GM18873 (cell line): ENCODE measurements around the gene TNIP2.
A peak's percentile ranks its signal among the peaks of the same experiment; 100 is the strongest.
"Not testable (repeated sequence)": the region's sequence is repeated elsewhere in the genome, so short reads cannot be mapped to it uniquely, and the experiment has no call there.

Source experiments
- ATAC-seq: cut with Tn5 transposase; IDR thresholded peaks from one replicate; pipeline ENCODE4 v1.9.1; 2021; ENCODE audit warnings: mild to moderate bottlenecking, moderate library complexity, moderate number of reproducible peaks; ENCODE audit not compliant: unreplicated experiment, low FRiP score

TNIP2 gene

DNA sequence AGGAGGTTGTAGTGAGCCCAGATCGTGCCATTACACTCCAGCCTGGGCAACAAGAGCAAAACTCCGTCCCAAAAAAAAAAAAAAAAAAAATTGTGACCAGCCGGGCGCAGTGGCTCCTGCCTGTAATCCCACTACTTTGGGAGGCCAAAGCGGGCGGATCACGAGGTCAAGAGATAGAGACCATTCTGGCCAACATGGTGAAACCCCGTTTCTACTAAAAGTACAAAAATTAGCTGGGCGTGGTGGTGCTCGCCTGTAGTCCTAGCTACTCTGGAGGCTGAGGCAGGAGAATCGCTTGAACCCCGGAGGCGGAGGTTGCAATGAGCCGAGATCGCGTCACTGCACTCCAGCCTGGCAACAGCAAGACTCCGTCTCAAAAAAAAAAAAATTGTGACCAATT lies 29.3 kb downstream of the TNIP2 start:
- not testable (repeated sequence) for ATAC-seq

DNA sequence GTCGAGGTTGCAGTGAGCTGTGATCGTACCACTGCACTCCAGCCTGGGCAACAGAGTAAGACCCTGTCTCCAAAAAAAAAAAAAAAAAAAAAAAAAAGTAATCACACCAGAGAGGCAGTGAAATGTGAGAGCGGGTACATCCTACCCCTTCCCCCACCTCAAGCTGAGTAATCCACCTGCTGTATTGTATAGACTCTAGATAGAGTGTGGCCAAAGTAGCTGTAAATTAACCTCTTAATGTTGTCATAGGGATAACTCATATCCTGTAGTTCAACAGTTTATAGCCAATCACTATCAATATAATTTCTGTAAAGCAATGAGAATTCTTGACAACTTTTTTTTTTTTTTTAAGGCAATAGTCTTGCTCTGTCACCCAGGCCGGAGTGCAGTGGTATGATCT lies 30.8 kb downstream of the TNIP2 start:
- ATAC-seq: no peak

DNA sequence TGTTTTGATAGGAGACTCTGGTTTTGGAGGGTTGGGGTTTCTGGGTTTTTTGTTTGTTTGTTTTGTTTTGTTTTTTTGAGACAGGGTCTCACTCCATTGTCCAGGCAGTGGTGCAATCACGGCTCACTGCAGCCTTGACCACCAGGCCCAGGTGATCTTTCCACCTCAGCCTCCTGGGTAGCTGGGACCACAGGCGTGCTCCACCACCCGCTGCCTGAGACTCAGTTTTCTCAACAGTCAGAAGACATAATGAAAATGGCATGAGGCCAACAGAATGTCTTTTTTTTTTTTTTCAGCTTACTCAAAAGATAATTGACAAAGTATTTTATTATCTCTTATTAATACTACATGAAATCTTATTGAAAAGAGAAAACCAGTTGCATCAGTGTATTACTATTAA lies 32.4 kb downstream of the TNIP2 start:
- no peak for ATAC-seq

DNA sequence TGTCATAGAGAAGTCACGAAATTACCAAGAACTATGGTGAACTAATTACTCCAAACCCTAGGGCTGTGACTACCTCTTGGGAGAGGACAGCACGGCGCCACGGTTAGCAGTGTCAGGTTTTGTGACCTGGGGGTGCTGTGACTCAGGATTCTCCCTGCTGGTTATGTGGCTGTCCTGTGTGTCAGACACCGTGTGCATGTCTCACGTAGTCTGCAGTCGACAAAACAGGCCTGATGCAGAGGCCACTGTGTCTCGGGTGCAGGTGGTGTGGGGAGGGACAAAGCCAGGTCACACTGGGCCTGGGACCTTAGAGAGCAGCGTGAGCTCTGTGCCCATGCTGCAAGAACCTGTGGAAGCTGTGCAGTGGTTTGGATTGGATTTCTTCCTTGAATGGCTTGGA lies 34.1 kb downstream of the TNIP2 start:
- no peak for ATAC-seq

DNA sequence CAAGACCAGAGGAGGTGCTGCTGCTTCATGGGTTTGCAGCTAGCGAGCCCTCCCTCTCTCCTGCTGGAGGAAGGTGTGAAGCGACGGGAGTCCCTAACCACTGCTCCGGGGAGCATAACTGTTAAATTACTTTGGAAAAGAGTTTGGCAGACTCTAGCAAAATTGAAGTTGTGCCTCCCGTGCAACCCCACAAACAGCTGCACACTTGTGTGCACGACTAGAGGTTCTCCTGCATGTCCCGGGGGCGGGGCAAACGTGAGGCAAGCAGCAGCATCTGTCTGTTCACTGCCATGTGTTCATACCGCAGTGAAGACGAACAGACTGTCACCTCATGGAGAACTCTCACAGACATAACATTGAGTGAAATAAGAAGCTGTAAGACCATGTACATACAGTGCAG lies 34.5 kb downstream of the TNIP2 start:
- ATAC-seq: no peak

DNA sequence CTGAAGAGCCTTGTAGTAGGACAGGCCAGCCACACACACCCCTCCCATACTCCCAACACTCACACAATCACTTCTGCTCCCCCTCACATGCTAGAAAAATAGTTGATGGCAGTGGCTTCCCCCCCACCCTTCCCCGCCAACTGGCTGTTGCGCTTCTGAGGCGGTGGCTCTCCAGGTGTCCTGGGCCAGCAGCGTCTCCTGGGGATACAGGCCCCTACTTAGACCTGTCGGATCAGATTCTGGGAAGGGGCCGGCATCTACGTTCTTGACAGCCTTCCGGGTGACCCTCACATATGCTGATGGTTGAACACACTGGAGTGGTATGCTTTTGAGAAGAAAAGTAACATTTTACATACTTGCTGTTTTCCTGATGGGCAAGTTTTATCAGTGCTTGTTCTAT lies 39.9 kb downstream of the TNIP2 start:
- no peak for ATAC-seq

DNA sequence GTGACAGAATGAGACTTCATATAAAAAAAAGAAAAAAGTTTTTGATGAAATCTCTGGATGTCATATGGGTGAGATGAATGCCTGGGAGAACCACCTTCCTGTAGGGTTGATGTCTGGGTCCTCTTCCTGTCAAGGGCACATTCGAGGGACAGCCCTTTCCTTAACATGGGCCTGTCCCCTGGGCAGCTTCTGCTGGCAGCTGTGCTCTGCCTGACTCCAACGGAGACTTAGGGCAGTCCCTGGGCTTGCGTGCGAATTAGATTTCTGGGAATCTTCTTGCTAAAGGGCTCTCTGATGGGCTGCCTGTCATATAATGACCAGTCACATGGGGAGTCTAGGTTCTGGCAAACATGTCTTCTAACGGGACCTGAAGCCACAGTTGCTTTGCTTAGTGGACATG lies 40.7 kb downstream of the TNIP2 start:
- ATAC-seq: no peak

DNA sequence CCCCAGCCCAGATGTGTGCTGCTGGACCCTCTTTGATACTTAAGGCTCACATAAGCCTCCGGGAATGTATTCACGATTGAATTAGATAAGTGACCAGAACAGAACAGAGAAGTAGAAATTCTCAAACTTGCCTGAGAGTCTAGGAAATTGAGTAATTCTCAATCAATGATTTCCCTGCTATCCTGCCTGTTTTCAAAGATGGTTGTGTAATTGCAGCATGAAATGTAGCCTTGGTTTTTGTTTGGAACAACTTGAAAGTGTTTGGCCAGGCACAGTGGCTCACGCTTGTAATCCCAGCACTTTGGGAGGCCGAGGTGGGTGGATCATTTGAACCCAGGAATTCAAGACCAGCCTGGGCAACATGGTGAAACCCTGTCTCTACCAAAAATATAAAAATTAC lies 41.2 kb downstream of the TNIP2 start:
- no peak for ATAC-seq

DNA sequence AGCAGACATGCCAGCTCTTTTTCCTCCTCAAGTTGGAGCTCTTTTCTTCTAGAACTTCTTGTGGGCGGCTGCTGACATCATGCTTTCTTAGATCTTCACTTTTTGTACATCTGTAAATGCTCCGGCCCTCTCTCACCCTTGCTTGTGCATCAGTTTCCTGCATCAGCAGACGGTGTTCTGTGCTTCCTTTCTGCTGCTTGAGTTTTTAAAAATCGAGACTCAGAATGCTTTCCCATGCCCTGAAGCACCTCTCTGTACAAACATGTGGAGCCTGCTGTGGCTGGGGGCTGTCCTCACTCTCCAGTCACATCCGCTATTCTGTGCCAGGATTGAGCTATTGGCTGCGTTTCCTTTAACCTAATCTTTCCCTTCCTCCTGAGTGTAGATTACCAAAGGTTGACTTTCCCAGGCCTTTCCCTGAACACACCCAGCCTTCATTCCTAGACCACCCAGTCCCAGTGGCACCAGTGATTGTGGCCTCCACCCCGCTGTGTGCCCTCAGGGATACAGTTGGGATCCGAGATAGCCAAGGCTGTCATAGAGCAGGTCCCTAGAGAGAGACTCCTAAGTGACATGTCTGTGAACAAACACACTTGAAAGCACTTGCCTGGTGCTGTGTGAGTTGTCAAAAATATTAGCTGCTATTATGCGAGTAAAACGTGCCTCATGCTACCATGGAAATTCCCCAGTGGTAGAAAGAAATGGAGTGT lies 41.9 kb downstream of the TNIP2 start:
- ATAC-seq: no peak

DNA sequence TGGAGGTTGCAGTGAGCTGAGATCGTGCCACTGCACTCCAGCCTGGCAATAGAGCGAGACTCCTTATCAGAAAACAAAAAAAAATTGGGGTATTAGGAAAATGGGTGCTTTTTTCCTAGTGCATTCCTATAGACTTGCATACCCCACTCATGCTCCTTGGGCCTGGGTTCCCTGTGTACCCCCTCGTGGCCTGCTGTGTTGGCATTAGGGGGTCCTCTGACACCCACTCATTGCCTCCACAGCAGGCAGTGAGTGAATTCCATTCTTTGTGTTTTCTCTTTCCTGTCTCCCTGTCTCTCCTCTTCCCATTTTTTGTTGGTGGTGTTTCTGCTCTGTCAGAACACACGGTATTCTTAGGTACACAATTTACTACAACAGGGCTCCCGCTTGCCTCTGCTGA lies 42.8 kb downstream of the TNIP2 start:
- no peak for ATAC-seq

DNA sequence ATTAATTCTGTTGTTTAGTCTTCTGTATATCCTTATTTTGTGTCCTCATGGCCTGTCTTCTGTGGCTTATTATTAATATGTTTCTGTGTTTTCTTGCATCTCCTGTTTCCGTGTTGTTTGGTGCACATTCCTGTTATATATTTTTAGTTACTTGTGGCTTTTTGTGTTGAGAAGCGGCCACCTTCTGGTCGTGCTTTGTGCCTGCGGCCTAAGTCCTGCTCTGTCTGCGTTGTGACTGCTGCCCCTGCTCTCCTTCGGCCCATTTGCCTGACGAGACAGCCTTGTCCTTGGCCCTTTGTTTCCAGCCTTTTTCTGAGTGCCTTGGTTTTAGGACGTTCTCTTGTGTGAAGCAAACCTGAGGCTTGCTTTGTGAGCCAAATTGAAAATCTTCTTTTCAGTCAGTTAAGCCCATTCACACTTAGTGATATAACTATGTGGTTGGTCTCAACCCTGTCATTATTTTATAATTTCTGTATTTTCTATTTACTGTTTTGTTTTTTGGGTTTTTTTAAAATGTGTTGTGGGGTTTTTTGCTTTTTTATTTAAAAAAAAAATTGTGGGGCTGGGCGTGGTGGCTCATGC lies 43.8 kb downstream of the TNIP2 start:
- no peak for ATAC-seq

DNA sequence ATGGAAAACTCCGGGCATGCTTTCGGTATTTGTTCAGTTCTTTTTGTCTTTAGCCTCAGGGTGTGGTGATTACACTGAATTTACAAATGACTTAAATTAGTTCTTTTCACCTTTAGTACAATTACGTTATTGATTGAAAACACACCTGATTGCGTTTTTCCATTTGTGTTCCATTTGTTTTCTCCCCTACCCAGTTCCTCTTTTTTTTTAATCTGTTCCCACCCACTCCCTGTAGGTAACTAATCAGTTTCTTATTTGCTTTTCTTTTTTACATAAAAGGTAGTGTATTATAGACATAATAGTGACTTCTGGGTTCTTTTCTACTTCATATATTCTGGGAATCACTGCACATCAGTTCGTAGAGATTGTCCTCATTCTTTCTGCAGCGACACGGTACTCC lies 53.4 kb downstream of the TNIP2 start:
- ATAC-seq: no peak

DNA sequence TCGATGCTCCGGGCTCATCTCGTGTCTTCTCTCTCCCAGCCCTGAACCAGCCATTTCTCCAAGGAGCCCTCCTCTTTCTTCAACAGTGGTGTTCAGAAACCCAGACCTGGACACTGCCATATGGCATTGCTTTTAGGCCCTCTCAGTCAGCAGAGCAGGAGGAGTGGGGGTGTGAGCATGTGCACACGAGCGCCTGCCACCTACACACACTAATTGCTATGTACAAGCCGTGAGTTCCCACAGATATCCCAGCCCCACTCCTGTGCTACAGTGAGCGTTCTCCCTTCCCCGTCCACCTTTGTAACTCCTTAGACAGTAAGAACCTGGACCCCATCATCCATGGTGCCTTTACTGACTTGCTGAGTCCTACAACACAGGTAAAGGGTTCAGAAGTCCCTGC lies 53.8 kb downstream of the TNIP2 start:
- no peak for ATAC-seq

DNA sequence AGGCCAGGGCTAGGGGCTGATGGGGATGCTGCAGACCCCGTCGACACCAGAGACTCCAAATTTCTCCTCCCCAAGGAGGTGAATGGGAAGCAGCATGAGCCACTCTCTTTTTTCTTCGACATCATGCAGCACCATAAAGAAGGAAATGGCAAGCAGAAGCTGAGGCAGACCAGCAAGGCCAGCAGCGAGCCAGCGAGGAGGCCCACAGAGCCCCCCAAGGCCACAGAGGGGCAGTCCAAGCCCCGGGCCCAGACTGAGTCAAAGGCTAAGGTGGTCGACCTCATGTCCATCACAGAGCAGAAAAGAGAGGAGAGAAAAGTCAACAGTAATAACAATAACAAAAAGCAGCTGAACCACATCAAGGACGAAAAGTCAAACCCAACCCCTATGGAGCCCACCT lies 56.1 kb downstream of the TNIP2 start:
- ATAC-seq: no peak

DNA sequence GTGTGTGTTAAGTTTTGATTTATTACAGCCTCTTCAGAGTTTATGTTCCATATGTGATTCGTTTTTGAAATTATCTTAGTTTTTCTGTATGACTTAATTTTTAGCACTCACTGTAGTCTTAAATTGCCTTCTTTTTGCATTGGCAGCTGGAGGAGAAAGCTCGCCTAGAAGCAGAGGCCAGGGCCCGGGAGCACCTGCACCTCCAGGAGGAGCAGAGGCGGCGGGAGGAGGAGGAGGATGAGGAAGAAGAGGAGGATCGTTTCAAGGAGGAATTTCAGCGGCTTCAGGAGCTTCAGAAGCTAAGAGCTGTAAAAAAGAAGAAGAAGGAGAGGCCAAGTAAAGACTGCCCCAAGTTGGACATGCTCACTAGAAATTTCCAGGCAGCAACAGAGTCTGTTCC lies 56.6 kb downstream of the TNIP2 start:
- ATAC-seq: no peak

DNA sequence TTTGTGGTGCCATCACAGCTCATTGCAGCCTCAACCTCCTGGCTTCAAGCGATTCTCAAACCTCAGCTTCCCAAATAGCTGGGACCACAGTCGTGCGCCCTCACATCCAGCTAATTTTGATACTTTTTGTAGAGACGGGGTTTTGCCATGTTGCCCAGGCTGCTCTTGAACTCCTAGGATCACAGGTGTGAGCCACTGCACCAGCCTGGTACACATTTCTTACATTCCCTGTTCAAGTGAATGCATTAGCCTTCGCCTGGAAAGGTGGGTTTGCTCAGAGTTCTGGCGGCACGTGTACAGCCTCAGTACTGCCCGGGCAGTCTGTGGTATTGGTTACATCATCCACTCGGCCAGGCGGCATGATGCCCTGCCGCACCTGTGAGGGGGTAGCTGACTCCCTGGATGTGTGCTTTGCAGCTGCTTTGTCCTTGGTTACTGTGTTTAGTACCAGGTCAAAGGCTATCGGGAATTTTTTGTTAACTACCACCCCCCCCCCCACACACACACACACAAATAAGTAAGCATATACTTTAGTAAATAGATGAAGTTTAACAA lies 57.1 kb downstream of the TNIP2 start:
- ATAC-seq: no peak

DNA sequence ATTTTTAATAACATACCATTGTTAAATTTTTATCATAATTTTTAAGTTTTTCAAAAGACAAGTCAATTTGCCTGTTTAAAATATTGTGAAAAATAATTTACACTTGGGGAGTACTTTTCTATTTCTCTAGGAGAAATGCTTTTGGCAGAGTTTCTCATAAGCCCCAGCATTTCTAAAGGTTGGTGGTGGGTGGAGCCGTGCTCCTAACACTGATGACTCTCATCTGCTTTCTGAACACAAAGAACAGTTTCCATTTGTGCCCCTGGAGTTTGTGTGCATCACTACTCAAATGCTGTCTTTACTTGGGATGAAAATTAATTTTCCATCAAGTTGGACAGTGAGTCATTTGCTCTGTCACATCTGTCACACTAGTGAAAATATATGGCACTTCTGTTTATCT lies 57.6 kb downstream of the TNIP2 start:
- ATAC-seq: no peak

DNA sequence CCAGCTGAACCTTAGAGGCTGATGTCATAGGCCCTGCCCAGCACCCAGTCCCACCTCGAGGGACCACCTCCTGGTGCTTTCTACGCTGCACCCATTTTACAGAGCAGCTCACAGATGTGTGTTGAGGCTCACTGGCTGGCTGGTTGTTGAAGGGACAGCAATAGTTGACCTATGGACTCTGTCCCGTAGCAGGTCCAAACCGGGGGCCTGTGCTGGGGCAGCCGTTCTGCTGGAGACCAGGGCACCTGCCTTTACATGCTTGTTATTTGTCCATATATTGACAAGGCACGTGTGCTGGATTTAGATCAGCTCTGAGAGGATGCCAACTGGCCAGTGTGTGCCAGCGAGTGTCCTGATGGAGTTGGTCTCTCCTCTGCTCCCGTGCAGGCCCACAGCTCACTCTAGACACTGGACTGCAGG lies 58.1 kb downstream of the TNIP2 start:
- no peak for ATAC-seq

DNA sequence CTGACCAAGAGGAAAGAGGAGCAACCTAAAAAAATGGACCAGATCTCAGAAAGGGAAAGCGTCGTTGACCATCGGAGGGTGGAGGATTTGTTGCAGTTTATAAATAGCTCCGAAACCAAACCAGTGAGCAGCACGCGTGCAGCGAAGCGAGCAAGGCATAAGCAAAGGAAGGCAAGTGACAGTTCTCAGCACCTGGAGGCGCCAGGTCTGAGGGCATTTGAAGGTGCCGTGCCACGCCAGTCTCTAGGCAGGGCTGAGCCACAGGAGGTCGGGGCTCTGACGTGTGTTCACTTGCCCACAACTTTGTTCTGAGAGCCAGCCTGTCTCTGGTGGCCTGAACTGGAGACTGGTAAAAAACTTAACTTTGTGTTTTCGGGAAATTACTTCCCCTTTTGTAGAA lies 59.7 kb downstream of the TNIP2 start:
- ATAC-seq: peak; percentile 90

DNA sequence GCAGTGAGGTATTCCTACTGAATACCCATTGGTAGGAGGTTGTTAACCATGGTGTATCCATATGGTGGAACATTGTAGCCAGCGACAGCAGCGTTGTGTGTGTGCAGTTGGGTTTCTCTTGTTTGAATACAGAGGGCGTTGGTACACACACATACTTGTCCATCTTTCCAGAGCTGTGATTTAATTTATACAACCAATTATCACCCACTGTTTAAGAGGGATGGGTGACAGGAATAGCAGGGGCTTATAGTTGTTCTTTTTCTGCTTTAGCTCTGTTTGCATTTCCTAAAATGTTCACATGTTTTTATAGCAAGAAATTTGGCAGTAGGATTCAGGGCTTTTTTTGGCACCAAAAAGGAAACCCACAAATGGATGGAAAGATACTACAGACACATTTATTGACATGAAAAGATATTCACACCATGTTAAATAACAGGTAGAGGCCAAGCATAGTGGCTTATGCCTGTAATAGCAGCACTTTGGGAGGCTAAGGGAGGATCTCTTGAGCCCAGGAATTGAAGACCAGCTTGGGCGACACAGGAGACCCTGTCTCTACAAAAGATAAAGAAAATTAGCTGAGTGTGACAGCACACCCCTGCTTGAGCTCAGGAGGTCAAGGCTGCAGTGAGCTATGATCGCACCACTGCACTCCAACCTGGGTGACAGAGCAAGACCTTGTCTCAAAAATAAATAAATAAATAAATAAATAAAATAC lies 60.6 kb downstream of the TNIP2 start:
- ATAC-seq: no peak

DNA sequence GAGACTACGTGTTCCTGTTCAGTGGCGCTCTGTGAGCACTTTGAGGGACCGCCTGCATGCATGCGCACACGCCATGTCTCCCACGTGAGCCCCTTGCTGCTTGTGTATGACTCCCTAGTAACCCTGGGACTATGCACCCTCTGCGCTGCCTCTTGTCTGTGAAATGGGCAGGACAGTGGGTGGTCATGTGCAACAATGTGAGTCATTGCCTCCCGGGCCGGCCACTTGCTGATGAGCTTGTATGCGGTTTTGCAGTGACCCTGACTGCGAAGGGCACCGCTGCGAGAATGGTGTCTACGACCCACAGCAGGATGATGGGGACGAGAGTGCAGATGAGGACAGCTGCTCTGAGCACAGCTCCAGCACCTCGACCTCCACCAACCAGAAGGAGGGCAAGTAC lies 61.4 kb downstream of the TNIP2 start:
- no peak for ATAC-seq

DNA sequence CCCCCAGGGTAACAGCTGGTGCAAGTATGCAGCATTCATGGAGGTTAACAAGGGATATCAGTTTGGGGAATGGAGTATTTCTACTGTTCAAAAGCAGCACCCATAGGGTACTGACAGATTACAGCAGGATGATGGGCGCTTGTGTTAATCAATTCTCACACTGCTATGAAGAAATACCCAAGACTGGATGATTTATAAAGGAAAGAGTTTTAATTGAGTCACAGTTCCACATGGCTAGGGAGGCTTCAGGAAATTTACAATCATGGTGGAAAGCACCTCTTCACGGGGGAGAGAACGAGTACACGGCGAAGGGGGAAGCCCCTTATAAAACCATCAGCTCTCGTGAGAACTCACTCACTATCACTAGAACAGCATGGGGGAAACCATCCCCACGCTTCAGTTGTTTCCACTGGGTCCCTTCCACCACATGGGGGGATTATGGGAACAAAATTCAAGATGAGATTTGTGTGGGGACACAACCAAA lies 64.1 kb downstream of the TNIP2 start:
- ATAC-seq: no peak
